Progenitor cell of endocrine pancreas (in vitro differentiated cells): Measurements from ENCODE around the gene EPS15. TPM values are rescaled to one million over a fixed set of nuclear protein-coding genes. Genes with fewer than 3 reads are reported as not detected.

Experiments used
- DNase-seq: peaks from one replicate; pipeline ENCODE4 v3.0.0; 2021; ENCODE audit warnings: low spot score; ENCODE audit not compliant: unreplicated experiment
- H3K27ac Mint-ChIP-seq: 2 replicates; pipeline ENCODE4 v1.8.0; 2021; ENCODE audit warnings: mild to moderate bottlenecking, moderate library complexity, mixed read lengths
- H3K27me3 Mint-ChIP-seq: 2 replicates; pipeline ENCODE4 v1.8.0; 2021; ENCODE audit warnings: mixed read lengths
- H3K36me3 Mint-ChIP-seq: 2 replicates; pipeline ENCODE4 v1.8.0; 2022; ENCODE audit warnings: mixed read lengths; ENCODE audit not compliant: insufficient read depth
- H3K4me1 Mint-ChIP-seq: 2 replicates; pipeline ENCODE4 v1.8.0; 2021; ENCODE audit warnings: low read depth, mixed read lengths
- H3K4me3 Mint-ChIP-seq: 2 replicates; pipeline ENCODE4 v1.8.0; 2021; ENCODE audit warnings: low read depth, mild to moderate bottlenecking, moderate library complexity, mixed read lengths
- H3K9me3 Mint-ChIP-seq: 2 replicates; pipeline ENCODE4 v1.8.0; 2021; ENCODE audit warnings: low read depth, mixed read lengths
- total RNA-seq: library from RNA; stranded (reverse); gene quantifications from 2 replicates; pipeline ENCODE4 v1.2.1, GENCODE V29; 2021
- TF ChIP-seq, protein P1 (sequence below): fragments of 200-600 bp; sonication (generic); IDR thresholded peaks from one replicate; pipeline ENCODE4 v1.5.0; 2021; ENCODE audit warnings: antibody characterized with exemption, mild to moderate bottlenecking; ENCODE audit not compliant: unreplicated experiment

Gene EPS15
- total RNA-seq, 1 donor from 2014 or later = 63.8 TPM

DNA sequence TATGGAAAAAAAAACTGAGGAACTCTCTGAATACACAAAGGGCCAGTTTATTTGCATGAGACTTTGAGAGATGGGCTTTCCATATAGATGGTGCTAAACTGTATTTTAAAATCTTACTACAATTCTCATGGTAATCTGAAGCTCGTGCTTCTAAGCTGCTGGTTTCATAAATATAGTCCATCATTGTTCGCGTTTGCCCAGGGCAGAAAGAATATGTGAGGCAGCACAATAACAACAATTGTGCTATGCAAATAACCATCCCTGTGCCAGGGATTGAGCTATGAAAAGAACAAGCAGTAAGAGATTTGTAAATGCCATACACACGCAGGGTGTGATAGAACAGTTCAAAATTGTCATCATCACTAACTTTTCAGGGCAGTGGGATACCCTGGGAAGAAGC lies 4.9 kb upstream of the EPS15 start:
- H3K4me1 Mint-ChIP-seq = no peaks in the 10 kb centered on the region
- TF ChIP-seq, protein P1, sequence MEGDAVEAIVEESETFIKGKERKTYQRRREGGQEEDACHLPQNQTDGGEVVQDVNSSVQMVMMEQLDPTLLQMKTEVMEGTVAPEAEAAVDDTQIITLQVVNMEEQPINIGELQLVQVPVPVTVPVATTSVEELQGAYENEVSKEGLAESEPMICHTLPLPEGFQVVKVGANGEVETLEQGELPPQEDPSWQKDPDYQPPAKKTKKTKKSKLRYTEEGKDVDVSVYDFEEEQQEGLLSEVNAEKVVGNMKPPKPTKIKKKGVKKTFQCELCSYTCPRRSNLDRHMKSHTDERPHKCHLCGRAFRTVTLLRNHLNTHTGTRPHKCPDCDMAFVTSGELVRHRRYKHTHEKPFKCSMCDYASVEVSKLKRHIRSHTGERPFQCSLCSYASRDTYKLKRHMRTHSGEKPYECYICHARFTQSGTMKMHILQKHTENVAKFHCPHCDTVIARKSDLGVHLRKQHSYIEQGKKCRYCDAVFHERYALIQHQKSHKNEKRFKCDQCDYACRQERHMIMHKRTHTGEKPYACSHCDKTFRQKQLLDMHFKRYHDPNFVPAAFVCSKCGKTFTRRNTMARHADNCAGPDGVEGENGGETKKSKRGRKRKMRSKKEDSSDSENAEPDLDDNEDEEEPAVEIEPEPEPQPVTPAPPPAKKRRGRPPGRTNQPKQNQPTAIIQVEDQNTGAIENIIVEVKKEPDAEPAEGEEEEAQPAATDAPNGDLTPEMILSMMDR = no peak
- H3K36me3 Mint-ChIP-seq = no peaks in the 10 kb centered on the region
- H3K4me3 Mint-ChIP-seq = no peak overlapping the region
- no peak for DNase-seq
- H3K27me3 Mint-ChIP-seq = peaks cover 3% of the 10 kb centered on the region
- no peak overlapping the region for H3K27ac Mint-ChIP-seq
- H3K9me3 Mint-ChIP-seq = no peaks in the 10 kb centered on the region

DNA sequence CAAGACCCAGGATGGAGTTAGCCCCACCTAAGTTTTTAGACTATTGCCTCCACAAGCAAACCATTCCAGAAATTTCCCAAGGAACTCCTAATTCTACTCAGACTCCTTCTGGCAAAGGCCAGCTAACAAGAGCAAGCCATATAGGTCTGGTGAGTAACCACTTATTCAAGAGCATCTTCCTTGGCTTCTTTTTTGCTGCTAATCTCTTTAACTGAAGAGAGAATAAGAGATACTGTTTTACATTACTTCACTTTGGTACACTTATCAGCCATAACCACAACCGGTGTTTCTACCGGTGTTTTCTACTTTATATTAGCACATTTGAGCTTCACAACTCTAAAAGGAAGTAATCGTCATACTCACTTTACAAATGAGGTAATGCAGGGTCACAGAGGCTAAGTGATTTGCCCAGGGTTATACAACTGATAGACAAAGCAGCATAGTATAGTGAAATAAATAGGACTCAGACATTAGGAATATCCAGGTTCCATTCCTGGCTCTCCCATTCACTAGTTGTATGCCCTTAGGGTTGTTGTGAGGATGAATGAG lies 1.7 kb upstream of the EPS15 start:
- TF ChIP-seq, protein P1 = no peak
- no peak overlapping the region for H3K27ac Mint-ChIP-seq

DNA sequence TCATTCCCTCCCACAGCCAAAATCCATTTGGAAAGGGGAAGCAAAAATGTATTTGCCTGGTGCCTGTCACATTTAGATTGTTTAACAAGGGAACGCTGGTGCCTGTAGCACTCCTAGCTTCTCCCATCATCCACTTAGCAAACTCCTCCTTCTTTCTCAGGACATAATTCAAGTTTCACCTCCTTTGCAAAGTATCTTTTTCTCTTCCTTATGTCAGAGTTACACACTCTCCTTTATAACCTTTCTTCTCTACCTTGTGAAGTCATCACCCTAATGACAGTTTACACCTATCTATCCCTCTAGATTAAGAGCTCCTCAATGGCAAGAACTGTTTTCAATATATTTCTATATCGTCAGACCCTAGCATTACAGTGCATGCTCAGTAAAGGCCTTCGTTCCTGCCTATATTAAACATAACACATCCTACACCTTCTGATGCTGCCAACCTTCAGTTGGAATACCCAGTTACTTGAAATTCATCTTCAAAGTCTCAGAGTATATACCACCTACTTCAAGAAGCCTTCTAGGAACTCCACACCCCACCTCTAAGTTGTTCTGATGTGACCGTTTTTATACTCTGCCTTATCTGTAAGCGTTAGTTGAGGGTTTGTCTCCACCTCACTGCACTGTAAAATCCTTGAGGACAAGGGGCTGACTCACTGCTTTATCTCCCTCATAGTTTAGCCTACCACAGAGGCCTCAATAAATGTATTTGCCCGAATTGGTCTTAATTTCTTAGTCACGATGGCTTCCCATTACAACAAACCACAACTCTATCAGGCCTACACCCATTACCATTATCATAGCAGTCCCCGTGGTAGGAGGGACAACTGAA lies 1.0 kb upstream of the EPS15 start:
- no peak for DNase-seq

More for the DNA sequence above, 1.7 kb upstream of the EPS15 start:
- Mint-ChIP-seq H3K9me3 (no peaks in the 10 kb centered on the region), H3K27me3 (no peaks in the 10 kb centered on the region), H3K4me3 (no peak overlapping the region), H3K4me1 (peaks cover 15% of the 10 kb centered on the region), H3K36me3 (no peaks in the 10 kb centered on the region)
- DNase-seq = no peak

DNA sequence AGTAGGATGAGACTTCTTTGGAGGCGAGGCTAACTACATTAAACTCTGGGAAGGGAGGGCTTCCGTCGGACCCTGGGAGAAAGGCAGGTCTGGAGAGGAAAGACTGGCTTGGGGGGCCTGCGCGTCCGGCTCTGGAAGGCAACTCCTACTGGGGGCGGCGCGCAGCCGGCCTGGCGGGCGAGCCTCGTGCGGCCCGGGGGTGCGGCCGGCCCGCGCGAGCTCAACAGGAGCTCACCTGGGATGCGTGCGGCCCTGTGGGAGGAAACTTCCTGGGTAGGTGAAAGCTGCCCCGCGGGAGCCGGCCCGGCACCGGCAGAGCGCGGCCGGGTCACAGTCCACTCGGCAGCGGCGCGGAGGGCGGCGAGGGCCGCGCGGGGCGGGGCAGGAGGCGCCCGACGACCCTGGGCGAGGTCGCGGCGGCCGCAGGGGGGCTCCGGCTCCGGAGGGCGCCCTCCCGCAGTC lies 449 bp downstream of the EPS15 start:
- Mint-ChIP-seq H3K9me3 (no peaks in the 10 kb centered on the region), H3K27ac (peak overlapping the region; percentile 93), H3K27me3 (no peaks in the 10 kb centered on the region), H3K36me3 (no peaks in the 10 kb centered on the region), H3K4me1 (peaks cover 23% of the 10 kb centered on the region), H3K4me3 (peak overlapping the region; percentile 94)
- TF ChIP-seq, protein P1 = no peak
- DNase-seq = no peak

More for the DNA sequence above, 1.0 kb upstream of the EPS15 start:
- H3K27me3 Mint-ChIP-seq = no peaks in the 10 kb centered on the region
- H3K9me3 Mint-ChIP-seq = no peaks in the 10 kb centered on the region
- H3K36me3 Mint-ChIP-seq = no peaks in the 10 kb centered on the region
- H3K4me3 Mint-ChIP-seq = peak overlapping the region; percentile 52
- peaks cover 18% of the 10 kb centered on the region for H3K4me1 Mint-ChIP-seq
- TF ChIP-seq, protein P1 = no peak
- H3K27ac Mint-ChIP-seq = peak overlapping the region; percentile 57

DNA sequence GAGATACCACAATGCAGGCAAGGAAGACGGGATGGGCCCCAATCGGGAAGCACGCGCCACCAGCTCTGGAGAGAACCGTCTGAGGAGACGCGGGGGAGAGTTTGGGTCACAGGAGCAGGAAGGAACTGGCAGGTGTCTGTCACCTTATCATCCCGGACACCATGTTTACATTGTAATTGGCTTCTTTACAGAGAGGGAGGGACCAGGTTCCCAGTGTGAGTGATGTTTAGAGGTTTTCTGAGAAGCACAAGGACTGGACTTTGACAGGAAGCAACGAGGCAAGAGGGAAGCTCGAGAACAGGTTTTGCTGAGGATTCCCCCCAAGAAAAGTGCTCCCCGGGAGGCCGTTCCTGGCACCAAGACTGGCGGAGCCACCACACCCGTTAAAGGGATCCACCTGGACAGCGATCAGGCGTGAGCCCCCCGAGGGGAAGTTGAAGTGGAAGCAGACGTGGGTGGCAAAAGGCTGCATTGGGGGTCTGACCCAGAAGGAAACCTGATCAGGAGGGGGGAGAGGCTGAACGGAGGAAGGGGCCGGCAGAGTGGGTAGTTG lies 957 bp downstream of the EPS15 start:
- peak; percentile 11 for DNase-seq
- H3K27me3 Mint-ChIP-seq = no peaks in the 10 kb centered on the region
- peak overlapping the region; percentile 94 for H3K4me3 Mint-ChIP-seq
- H3K36me3 Mint-ChIP-seq = no peaks in the 10 kb centered on the region
- H3K27ac Mint-ChIP-seq = peak overlapping the region; percentile 93
- TF ChIP-seq, protein P1 = no peak
- H3K9me3 Mint-ChIP-seq = no peaks in the 10 kb centered on the region
- peaks cover 23% of the 10 kb centered on the region for H3K4me1 Mint-ChIP-seq
